ENCODE measurements around the gene ITGB1BP1.

The ITGB1BP1 gene

DNA sequence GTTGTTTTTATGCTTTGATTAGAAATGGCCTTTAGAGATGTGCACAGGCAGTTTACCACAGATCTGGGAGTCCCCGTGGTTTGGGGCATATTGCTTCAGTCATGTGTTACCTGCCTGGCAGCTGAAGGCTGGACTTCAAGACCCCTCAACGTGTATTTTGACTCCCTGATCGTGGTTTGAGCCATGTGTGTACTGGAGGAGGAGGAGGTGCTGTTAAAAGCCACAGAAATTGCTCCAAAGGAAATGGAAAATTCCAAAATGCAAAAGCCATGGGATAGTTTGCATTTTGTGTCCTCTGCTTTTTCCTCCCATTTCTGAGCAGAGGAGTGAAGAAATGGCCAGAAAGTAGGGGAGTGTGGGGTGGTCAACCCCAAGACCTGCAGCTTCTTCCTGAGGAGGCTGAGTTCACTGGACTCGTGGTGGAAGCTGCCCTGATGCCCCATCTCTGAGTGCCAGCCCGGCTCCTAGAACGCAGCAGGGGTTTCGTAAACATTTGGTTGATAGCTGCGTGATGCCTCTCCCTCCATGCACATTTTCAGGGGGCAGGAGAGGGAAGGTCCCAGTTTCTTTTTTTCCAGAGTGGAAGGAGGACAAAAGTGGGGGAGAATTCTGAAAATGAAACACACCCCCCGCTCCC lies 45.7 kb downstream of the ITGB1BP1 start:
- no peak for DNase-seq (ENCODE audit: low read depth)

DNA sequence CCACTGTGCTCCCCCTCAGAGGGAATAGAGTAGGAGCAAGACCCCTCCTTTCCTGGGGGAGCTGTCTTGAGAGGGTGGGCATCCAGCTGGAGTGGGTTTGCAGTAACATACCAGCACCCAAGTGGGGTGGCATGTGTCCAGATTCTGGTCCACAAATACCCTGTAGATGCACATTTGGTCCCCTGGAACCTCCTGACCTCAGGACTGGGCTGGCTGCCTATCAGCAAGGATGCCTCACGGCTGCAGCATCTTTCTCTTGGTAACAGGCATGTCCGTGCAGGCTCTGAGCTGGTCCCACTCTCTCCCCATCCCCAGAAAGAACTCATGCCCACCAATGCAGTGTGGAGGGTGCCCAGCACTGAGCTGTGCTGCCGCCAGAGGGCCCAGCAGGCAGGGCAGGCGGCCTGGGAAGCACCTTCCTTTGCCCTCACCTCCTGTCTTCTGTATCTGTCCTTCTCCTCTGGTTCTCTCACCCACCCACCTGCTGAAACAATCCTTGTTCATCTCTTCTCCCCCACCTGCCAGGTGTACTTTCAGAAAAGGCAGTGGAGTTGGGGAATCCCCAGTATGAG lies 47.4 kb downstream of the ITGB1BP1 start:
- DNase-seq (ENCODE audit: low read depth), result no peak

DNA sequence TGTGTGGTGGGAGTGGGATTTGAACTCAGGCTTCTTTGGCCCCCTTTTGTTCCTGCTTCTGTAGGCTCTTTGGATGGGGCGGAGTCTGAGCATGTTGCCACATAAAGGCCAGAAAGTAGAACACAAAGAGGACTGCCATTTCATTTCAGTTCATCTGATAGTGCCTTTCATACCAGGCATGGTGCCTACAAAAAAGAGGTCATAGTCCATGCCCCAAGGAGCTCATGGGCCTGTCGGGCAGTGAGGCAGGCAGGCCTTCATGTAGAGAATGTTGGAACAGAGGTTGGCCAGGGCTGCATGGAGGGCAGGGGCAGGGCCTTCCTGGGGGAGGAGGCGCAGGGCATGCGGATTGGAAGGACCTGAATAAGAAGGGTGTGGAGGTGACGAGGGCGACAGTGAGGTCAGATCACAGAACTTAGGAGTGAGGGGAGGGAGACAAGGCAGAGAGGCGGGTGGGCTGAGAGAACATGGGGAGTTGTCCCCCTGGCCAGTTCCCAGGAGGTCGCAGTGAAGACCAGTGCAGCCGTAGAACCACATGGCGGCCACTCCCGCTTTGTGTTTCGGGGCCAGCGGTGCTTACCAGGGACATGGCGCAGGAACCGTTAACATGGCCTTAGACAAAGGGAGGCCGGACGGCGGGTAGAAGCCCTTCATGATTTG lies 49.1 kb downstream of the ITGB1BP1 start:
- no peak for DNase-seq (ENCODE audit: low read depth)

DNA sequence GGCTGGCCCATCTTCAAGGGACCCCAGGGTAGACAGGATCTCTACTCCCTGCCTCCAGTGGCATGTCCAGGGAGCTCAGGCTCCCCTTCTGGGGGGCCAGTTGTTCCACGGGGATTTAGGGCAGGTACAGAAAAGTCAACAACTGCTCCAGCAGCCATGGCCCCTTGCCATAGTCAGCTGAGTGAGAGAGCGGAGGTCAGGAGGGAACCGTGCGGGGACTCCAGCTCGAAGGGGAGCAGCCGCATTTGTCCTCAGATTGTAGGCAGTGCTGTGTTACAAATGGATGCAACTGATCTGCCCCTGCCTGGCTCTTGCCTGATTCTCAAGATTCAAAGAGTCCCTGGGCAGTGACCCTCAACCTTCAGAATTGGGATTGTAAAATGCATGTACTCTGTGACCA lies 49.9 kb downstream of the ITGB1BP1 start:
- DNase-seq (ENCODE audit: low read depth), result no peak

DNA sequence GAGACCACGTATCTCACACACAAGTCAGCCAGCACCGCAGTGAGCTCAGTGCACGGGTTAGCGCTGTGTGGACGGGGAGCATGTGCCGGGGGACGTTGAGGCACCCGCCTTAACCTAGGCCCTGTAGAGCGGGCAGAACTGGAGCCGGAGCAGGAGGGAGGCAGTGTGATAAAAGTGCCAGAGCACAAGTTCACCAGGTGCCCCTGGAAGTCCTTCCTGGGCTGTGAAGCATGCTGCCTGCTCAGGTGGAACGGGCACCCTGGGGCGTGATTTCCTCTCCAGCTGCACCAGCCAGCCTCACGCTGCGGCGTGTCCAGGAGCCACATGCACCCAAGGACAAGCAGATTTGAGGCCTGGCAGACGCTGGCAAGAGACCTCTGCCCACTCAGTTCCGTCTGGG lies 50.3 kb downstream of the ITGB1BP1 start:
- no peak for DNase-seq (ENCODE audit: low read depth)

DNA sequence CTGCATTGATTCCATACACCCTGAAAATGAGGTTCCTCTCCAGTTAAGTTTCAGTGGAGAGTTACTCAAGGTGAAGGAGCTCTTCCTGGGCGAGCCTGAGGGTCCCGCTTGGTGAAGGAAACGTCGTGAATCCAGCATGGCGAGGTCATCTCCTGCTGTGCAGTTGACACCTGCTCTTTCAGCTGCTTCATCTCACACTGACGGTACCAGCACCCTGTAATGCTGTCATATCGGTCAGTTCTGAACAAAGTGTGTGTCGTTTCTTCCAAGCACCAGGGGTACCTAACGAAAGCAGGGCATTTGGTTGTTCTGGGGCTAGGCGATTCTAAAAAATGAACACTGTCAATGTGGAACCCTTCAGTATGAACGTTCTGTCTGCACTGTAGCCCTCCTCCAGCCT lies 52.6 kb downstream of the ITGB1BP1 start:
- DNase-seq (ENCODE audit: low read depth), result no peak

DNA sequence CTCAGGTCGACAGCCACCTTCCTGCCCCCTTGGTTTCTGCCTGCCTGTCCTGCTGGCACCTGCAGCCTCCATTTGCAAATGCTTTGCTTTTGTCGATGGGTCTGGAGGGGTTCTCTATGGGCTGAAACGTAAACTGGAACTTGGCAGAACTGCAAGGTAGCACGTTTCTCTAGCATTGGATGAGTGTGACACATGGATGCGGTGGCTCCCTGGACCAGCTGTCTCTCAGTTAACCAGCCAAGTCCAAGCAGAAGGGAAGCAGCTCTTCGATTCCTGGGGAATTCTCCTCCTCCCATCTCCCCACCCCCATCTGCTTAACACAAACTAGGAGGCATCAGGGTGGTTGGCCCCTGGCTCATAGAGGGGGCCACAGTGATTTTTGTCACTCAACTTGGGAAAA lies 57.3 kb downstream of the ITGB1BP1 start:
- DNase-seq (ENCODE audit: low read depth), result no peak

DNA sequence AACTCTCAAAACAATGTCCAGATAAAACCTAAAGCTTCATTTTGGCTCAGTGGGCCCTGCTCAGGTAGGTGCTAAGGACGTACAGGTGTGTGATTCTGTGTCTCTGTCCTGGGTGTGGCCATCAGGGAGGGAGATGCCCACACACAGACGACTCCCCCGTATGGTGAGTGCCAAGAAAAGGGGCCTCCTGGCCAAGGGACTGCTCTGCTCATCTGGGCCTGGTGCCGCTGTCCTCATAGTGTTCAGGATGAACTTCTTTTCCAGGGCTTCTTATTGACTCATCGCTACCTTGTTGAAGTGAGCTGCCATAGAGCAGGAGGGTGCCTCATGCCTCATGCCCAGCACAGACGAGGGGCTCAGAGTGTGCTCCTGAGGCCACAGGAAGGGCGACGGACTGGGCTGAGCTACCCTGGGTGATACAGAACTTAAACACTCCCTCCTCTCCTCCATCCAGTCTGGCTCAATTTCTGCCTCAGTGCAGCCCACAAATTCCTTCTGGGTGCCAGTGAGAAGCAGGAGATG lies 57.8 kb downstream of the ITGB1BP1 start:
- DNase-seq (ENCODE audit: low read depth), result no peak

DNA sequence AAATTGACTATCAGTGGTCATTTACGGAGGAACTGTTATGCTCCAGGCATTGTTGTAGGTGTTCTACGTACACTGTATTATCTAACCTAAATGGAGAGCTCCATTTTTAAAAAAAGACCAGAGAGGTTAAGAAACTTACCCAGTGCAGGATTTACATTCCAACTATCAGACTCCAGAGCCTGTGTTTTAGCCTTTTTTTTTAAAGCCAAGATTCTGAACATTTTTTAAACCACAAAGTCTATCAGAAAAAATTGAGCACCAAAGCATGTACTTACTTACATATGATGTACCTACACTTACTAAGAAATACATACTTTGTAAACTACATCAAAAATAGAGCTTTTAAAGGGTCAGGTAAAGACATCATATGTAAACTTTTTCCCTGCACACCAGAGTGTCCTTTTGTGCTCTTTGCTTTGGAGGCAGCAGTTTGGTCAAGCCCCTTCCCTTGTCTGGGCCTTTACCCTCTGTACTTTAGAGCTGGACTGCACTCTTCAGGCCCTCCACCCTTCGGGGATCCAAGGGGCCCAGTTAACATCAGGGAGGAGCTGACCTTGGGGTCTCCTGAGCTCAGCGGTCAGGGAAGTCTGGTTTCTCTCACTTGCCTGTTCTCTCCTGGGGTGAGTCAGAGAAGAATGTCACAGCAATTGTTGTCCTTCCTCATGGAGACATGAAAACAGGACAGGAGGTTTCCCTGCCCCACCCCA lies 58.4 kb downstream of the ITGB1BP1 start:
- no peak for DNase-seq (ENCODE audit: low read depth)

DNA sequence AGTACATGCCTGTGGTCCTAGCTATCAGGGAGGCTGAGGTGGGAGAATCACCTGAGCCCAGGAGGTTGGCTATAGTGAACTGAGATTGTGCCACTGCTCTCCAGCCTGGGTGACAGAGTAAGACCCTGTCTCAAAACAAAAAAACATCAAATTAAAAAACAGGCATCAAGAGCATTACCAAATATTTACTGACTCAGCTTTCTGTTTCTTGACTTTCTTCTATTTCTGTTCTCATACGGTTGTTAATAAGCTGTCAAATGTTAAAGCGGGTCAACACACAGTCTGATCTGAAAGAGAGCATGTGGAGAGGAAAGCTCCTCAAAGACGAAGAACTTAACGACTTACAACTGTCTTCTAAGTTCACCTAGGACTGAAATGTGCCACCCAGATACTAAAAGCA lies 59.0 kb downstream of the ITGB1BP1 start:
- no peak for DNase-seq (ENCODE audit: low read depth)

DNA sequence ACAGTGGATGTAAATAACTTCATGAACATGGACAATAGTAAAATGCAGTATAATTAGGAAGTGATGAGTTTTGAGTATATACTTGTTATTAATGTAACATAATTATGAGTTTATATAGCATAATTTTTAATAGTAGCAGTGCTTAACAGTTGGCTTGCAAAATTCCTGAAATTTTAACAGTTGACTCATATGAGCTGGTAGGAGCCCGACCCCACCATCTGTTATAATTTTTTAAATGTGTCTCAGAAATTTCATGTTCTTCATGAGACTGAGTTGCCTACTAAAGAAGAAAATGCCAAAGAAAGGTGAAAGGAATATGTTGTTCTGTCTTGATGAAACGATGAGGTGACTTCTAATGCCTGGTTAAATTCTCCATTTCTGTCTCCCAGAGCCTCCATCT lies 62.6 kb downstream of the ITGB1BP1 start:
- DNase-seq (ENCODE audit: low read depth), result no peak

DNA sequence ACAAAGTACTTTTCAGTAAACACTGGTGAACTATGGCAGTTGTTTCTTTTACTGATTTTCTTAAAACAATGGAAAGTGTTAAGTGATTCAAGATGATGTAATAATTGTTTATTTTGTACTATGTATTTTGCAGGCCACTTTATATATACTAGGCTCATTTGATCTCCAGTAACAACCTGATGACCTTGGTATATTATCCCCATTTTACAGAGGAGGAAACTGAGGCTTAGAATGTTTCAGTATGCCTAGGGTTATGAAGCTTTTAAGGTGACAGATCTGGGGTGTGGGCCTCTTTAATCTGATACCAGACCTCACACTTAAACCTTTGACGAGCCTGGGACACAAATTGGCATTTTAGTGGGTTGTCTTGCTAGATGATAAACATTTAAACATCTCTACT lies 63.2 kb downstream of the ITGB1BP1 start:
- no peak for DNase-seq (ENCODE audit: low read depth)

DNA sequence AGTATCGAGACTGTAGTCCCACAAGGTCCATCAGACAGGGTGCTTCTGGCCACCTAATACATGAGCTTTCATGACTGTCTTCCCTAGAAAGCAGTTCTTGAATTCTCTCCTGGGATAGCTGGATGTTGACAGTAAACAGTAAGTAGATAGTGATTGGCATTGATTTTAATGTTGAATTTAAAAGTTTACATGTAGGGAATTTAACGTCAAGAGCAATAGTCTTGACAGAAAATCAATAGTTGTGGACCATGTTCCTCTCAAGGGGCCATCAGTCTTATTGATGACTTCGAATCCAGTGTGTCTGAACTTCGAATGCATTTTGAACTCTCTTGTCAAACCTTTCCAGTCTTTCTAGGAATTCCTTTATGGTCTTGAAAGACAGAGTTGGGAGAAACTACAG lies 63.9 kb downstream of the ITGB1BP1 start:
- no peak for DNase-seq (ENCODE audit: low read depth)

DNA sequence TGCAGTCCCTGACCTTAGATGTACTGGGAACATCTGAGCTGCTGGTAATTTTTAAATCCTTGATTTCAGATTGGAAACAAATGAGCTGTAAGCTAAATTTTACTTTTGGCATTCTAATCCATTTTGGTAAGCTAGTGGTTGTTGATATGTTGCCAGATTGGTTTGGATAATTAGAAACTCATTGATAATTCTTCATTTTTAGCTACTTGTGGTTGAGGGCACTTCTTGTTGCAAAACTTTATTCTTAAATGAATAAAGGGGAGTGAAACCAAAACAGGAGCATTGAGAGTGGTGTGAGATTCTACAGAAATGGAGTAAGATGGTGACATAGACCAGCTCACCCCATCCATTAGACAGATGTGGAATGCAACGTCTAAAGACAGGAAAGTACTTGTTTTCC lies 64.5 kb downstream of the ITGB1BP1 start:
- no peak for DNase-seq (ENCODE audit: low read depth)

DNA sequence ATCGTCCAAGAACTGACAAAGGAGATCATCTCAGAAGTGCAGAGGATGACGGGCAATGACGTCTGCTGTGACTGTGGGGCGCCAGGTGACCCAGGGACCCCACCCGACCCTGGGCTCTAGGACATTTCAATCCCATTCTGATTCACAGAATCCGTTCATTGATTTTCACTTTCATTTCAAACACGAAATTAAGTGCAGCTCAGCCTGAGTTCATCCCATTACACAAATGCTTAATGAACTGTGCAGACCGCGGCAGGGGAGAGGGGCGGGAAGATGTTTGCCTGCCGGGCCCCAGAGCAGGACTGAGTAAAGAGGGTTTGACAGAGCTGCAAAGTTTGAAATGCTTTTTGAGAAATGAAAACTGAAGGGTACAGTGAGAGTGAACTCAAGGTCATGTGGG lies 67.1 kb downstream of the ITGB1BP1 start:
- no peak for DNase-seq (ENCODE audit: low read depth)

DNA sequence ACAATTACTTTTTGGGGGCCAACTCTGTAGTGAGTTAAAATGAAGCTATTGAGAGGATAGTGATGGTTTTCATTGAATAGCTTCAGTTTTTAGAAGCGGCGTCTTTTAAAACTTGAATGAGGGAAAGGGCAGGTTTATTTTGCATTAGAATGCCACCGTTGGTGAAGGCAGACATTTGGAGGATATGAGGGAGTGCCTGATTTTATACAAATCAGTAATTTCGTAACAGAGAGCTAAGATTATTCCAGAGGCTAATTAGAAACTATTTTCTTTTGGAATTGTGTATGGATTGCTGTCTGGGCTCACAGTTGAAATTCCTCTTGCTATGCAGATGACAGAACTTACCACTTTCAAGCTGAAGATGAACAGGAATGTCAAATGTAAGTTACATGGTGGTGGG lies 67.6 kb downstream of the ITGB1BP1 start:
- DNase-seq (ENCODE audit: low read depth), result no peak

DNA sequence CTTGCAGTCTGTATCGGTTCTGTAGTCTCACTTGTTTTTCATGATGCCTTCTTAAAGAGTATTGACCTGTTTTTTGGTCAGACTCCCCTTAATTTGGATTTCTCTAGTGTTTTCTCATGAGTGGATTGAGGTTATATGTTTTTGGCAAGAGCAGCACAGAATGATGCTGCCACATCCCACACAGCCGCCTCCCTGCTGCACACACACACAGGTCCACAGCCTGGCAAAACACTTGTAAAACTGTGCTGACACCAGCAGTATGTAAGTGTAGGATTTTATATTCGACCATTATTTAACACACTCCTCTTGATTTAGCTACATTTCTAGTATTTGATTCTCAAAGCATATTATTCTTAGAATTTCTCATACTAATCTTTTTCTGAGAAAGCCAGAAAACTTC lies 68.1 kb downstream of the ITGB1BP1 start:
- DNase-seq (ENCODE audit: low read depth), result no peak

DNA sequence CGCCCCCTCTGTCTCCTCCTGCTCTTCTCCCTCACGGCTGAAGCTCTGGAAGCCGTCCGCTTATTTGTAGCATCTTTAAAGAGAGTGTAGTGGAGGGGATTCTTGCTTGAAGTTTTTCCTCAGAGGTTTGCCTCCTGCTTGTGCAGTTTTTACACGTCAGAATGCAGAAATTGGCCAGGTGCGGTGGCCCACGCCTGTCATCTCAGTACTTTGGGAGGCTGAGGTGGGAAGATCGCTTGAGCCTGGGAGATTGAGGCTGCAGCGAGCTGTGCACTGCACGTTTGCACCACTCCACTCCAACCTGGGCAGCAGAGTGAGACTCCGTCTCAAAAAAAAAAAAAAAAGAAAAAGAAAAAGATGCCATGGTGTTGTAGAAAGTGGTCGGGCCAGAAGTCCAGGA lies 69.0 kb downstream of the ITGB1BP1 start:
- DNase-seq (ENCODE audit: low read depth), result no peak

All from stimulated activated CD8-positive, alpha-beta memory T cell treated with anti-CD3 and anti-CD28 coated beads, Interleukin-15, amount 100 ng/mL, for 24 hours (primary cell).